ENCODE data around the gene NDUFA6.
"Not testable (repeated sequence)": the region's sequence is repeated elsewhere in the genome, so short reads cannot be mapped to it uniquely, and the experiment has no call there.

NDUFA6 gene

GRCh38 chr22:42090596-42091454 lies at the start of gene NDUFA6:
TSS of gene NDUFA6 (minus strand) at chr22:42090772. CDS start at chr22:42090744, 28 bp downstream.
- Histone ChIP-seq H3K27ac (ENCODE audit: low read depth, low read length, poor library complexity, severe bottlenecking) (peak within 1 kb of the TSS; percentile 80), H3K79me2 (ENCODE audit: insufficient read depth, low read length) (peaks cover 25% of the 10 kb centered on the region), H3K4me2 (ENCODE audit: low read length) (peak within 1 kb of the TSS; percentile 81), H3K27me3 (ENCODE audit: insufficient read depth, low read length) (no peaks in the 10 kb centered on the region), H3K9ac (ENCODE audit: low read length) (peak within 1 kb of the TSS; percentile 95), H3K4me1 (ENCODE audit: insufficient read depth, low read length, severe bottlenecking) (peaks cover 22% of the 10 kb centered on the region), H3K36me3 (ENCODE audit: insufficient read depth, low read length) (peaks cover 28% of the 10 kb centered on the region), H4K20me1 (ENCODE audit: insufficient read depth, low read length) (no peaks in the 10 kb centered on the region), H3K9me2 (ENCODE audit: low read depth, low read length) (no peaks in the 10 kb centered on the region), H2AFZ (ENCODE audit: low read length) (peak within 1 kb of the TSS; percentile 50; the same call in 1 of the 2 replicates), H3K4me3 (ENCODE audit: low read depth, low read length, poor library complexity, severe bottlenecking) (peak within 1 kb of the TSS; percentile 90), H3F3A (ENCODE audit: insufficient read depth, low read length) (no peaks in the 10 kb centered on the region), H3K9me3 (ENCODE audit: low read length) (peaks cover 5% of the 10 kb centered on the region; the same call in 1 of the 2 replicates)
- TF ChIP-seq EZH2 (IDR thresholded peaks at IDR 0.05; ENCODE audit: borderline replicate concordance, low read length) = no peak
- TF ChIP-seq, protein P1, sequence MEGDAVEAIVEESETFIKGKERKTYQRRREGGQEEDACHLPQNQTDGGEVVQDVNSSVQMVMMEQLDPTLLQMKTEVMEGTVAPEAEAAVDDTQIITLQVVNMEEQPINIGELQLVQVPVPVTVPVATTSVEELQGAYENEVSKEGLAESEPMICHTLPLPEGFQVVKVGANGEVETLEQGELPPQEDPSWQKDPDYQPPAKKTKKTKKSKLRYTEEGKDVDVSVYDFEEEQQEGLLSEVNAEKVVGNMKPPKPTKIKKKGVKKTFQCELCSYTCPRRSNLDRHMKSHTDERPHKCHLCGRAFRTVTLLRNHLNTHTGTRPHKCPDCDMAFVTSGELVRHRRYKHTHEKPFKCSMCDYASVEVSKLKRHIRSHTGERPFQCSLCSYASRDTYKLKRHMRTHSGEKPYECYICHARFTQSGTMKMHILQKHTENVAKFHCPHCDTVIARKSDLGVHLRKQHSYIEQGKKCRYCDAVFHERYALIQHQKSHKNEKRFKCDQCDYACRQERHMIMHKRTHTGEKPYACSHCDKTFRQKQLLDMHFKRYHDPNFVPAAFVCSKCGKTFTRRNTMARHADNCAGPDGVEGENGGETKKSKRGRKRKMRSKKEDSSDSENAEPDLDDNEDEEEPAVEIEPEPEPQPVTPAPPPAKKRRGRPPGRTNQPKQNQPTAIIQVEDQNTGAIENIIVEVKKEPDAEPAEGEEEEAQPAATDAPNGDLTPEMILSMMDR (IDR thresholded peaks at IDR 0.05; ENCODE audit: low read length) = peak; percentile 91

- not testable (repeated sequence) for H3K27me3 ChIP-seq (ENCODE audit: insufficient read depth, low read length); H3K9me3 ChIP-seq (ENCODE audit: low read length); H3K9ac ChIP-seq (ENCODE audit: low read length); H3K27ac ChIP-seq (ENCODE audit: low read depth, low read length, poor library complexity, severe bottlenecking); H3K4me1 ChIP-seq (ENCODE audit: insufficient read depth, low read length, severe bottlenecking); H3K4me3 ChIP-seq (ENCODE audit: low read depth, low read length, poor library complexity, severe bottlenecking); H2AFZ ChIP-seq (ENCODE audit: low read length); H3F3A ChIP-seq (ENCODE audit: insufficient read depth, low read length); H3K36me3 ChIP-seq (ENCODE audit: insufficient read depth, low read length); H3K79me2 ChIP-seq (ENCODE audit: insufficient read depth, low read length); H3K9me2 ChIP-seq (ENCODE audit: low read depth, low read length); H4K20me1 ChIP-seq (ENCODE audit: insufficient read depth, low read length); H3K4me2 ChIP-seq (ENCODE audit: low read length)
Measured at GRCh38 chr22:42140153-42140552, 49.6 kb upstream of the NDUFA6 start.

GRCh38 chr22:42139508-42139907 lies 48.9 kb upstream of the NDUFA6 start:
- not testable (repeated sequence) for H3K4me3 ChIP-seq (ENCODE audit: low read depth, low read length, poor library complexity, severe bottlenecking); H2AFZ ChIP-seq (ENCODE audit: low read length); H3K27ac ChIP-seq (ENCODE audit: low read depth, low read length, poor library complexity, severe bottlenecking); H3K9ac ChIP-seq (ENCODE audit: low read length); H3K9me3 ChIP-seq (ENCODE audit: low read length); H4K20me1 ChIP-seq (ENCODE audit: insufficient read depth, low read length); H3K27me3 ChIP-seq (ENCODE audit: insufficient read depth, low read length); H3K4me1 ChIP-seq (ENCODE audit: insufficient read depth, low read length, severe bottlenecking); H3F3A ChIP-seq (ENCODE audit: insufficient read depth, low read length); H3K4me2 ChIP-seq (ENCODE audit: low read length); H3K9me2 ChIP-seq (ENCODE audit: low read depth, low read length); H3K36me3 ChIP-seq (ENCODE audit: insufficient read depth, low read length); H3K79me2 ChIP-seq (ENCODE audit: insufficient read depth, low read length)

DNA sequence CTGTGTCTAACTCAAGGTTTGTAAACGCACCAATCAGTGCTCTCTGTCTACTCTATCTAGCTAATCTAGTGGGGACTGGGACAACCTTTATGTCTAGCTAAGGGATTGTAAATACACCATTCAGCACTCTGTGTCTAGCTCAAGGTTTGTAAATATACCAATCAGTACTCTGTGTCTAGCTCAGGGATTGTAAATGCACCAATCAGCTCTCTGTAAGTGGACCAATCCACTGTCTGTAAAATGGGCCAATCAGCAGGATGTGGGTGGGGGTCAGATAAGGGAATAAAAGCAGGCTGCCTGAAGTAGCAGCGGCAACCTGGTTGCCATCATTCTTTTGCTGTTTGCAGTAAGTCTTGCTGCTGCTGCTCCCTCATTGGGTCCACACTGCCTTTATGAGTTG lies 48.4 kb upstream of the NDUFA6 start:
- no peak overlapping the region for H3K27ac ChIP-seq (ENCODE audit: low read depth, low read length, poor library complexity, severe bottlenecking)
- no peak overlapping the region for H2AFZ ChIP-seq (ENCODE audit: low read length)
- H3K79me2 ChIP-seq (ENCODE audit: insufficient read depth, low read length) = no peaks in the 10 kb centered on the region

More for the DNA sequence above, 48.4 kb upstream of the NDUFA6 start:
- Histone ChIP-seq H3K4me1 (ENCODE audit: insufficient read depth, low read length, severe bottlenecking) (peaks cover 10% of the 10 kb centered on the region), H3K9me3 (ENCODE audit: low read length) (no peaks in the 10 kb centered on the region), H3K27me3 (ENCODE audit: insufficient read depth, low read length) (0 out of 2 replicates have a peak, but pooled peaks cover 4% of the 10 kb centered on the region), H3K9ac (ENCODE audit: low read length) (no peak overlapping the region), H3K4me3 (ENCODE audit: low read depth, low read length, poor library complexity, severe bottlenecking) (no peak overlapping the region), H3K4me2 (ENCODE audit: low read length) (no peak overlapping the region), H3K9me2 (ENCODE audit: low read depth, low read length) (no peaks in the 10 kb centered on the region), H4K20me1 (ENCODE audit: insufficient read depth, low read length) (no peaks in the 10 kb centered on the region), H3K36me3 (ENCODE audit: insufficient read depth, low read length) (no peaks in the 10 kb centered on the region), H3F3A (ENCODE audit: insufficient read depth, low read length) (no peaks in the 10 kb centered on the region)
- TF ChIP-seq EZH2 (IDR thresholded peaks at IDR 0.05; ENCODE audit: borderline replicate concordance, low read length) = no peak
- TF ChIP-seq, protein P1 (IDR thresholded peaks at IDR 0.05; ENCODE audit: low read length) = no peak

Data from OCI-LY1 (cell line).